Activated CD8-positive, alpha-beta memory T cell treated with anti-CD3 and anti-CD28 coated beads, Interleukin-2, amount 50 U/mL, for 48 hours (primary cell): ENCODE measurements around the gene PPIL6.

Experiments
- DNase-seq: peaks from one replicate; pipeline ENCODE4 v3.0.0-alpha.2; 2020

The PPIL6 gene

GRCh38 chr6:109360281-109360680 is 80.1 kb downstream of the PPIL6 start:
- DNase-seq = no peak

DNA sequence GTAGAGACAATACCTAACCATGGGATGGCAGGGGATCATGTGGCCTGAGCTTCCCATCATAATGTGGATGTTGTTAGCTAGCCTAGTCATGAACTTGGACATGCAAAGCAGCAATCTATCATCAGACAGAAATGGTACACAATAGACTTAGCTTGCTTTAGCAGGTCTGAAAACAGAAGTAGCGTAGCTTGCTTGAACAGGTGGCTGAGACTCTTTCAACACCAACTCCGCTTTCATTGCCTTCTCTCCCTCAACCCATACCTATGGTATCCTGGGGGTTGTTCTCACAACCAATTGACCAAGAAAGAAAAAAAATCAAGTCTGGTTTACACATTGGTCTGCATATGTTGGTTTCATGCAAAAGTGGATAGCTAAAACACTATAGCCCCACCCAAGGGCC is 81.2 kb downstream of the PPIL6 start:
- no peak for DNase-seq

DNA sequence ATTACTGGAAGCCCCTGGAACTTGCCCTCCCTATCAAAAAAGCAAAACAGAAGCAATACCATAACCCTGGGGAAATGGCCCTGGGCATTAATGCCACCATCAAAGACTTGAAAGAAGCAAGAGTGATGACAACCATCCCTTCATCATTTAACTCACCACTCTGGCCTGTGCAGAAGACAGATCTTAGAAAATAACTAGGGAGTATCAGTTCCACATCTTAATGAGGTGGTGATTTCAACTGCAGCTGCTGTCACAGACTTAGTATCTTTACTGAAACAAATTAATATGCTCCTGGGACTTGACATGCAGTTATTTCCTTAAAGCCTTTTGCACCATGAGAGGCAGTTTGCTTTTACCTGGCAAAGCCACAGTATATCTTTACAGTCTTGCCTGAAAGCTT is 82.2 kb downstream of the PPIL6 start:
- no peak for DNase-seq

- DNase-seq = no peak
These were observed 84.2 kb downstream of the PPIL6 start for GRCh38 chr6:109356237-109356636.

DNA sequence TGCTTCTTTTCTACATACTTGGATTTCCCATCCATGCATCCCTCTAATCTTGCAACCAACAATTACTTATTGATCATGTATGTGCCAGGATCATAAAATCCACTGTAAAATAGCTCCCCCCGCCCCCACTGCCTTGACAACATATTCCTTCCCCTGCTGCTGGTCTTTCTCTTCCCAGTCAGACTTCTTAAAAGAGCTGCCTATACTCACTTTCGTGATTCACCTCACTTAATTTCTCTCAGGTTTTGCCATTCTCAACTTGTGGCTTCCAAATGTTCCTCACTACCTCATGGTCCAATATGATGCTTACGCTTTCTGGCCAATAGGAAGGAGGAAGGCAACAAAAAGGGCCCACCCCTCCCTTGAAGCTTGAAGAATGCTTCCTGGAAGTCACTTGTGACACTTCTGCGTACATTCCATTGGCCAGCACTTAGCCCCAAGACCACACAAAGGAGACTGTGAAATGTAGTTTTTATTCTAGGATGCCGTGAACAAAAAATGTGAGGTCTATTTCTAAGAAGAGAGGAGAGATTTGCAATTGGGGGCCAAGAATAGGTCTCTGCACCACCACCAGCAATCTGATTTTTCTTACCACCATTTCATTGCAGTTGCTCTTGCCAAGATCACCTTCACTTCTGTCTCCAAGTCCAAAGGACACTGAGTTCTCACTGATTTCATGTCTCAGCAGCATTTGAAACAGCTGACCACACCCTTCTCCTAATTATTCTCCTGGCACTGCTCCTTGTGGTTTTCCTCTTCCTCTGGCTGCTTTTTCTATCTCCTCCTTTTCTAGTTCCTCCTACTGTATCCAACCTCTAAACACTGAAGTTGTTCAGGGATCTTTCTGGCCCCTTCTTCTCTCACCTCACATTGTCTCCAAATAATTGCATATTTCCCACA is 88.9 kb downstream of the PPIL6 start:
- peak; percentile 8 for DNase-seq

- no peak for DNase-seq
These were observed 90.9 kb downstream of the PPIL6 start for GRCh38 chr6:109349419-109349987.

- no peak for DNase-seq
These were observed 92.2 kb downstream of the PPIL6 start for GRCh38 chr6:109348226-109348625.

DNA sequence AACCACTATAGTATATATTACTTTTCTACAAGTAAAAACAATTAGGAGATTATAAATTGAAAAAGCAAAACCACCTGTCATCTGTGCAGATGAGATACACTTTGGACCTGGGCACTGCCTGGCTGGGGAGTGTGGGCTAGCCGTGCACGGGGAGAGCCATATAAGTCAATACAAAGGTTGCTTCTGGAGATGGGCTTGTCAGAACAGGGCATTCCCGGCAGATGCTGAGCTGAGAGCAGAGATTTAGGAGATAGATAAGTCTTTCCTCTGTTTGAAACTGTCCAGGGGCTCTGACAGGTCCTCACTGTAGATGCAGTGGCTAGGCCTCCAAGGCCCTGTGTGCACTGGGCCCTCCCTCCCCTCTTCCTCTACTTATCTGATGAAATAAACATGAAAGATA is 92.6 kb downstream of the PPIL6 start:
- DNase-seq = no peak

DNA sequence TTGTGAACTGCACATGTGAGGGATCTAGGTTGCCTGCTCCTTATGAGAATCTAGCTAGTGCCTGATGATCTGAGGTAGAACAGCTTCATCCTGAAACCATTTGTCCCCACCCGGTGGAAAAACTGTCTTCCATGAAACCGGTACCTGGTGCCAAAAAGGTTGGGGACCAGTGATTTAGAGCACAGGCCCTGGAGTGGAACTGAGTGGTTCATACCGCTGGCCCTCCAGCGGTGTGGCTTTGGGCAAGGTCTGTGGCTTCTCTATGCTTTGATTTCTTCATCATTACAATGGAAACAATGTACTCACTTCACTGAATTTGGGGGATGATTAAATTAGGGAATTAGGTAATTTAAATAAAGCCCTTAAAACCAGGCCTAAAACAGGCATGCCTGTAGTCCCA is 94.4 kb downstream of the PPIL6 start:
- no peak for DNase-seq

- peak; percentile 13 for DNase-seq
These were observed 96.2 kb downstream of the PPIL6 start for GRCh38 chr6:109344226-109344625.

GRCh38 chr6:109343518-109343917 is 96.9 kb downstream of the PPIL6 start:
- DNase-seq = peak; percentile 25

DNA sequence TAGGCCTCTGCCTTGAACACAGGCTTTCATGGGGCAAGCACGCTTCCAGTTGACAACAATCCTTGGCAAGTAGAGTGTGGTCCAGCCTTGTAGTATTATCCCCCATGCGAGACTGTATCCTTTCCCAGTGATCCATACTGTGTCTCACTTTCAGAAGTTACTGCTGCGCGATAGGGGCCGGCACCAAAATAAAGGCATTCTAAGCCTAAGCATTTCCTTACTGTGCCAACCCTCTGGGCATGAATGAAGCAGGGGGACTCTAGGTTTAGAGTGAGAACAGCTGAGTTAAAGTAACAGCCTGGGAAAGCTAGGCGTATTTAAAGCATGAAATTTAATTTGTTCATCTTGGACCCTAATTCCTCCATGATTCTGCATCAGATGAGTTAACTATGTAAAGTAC is 97.5 kb downstream of the PPIL6 start:
- DNase-seq = peak; percentile 28

GRCh38 chr6:109342506-109342905 is 97.9 kb downstream of the PPIL6 start:
- DNase-seq = peak; percentile 15

GRCh38 chr6:109340811-109341210 is 99.6 kb downstream of the PPIL6 start:
- no peak for DNase-seq
